ENCODE data around the gene SLC6A4. TPM values are rescaled to one million over a fixed set of nuclear protein-coding genes. Genes with fewer than 3 reads are reported as not detected.

Gene SLC6A4
- total and polyA plus RNA-seq, 2 of the 8 experiments (the other 6 are each of a cell fraction or from before 2014, with no cell fraction given) = 0.09 to 0.33 TPM

GRCh38 chr17:30222721-30223175, 12.7 kb downstream of the SLC6A4 start:
- Histone ChIP-seq H4K91ac (replicated peaks; ENCODE audit: insufficient read length, low read length) (no peak overlapping the region), H3K79me1 (ENCODE audit: low read depth, low read length) (no peaks in the 10 kb centered on the region), H3K14ac (ENCODE audit: insufficient read length) (no peak overlapping the region), H3K18ac (ENCODE audit: extremely low read depth, low read length) (no peak overlapping the region), H4K20me1 (replicated peaks in 1 of 2; ENCODE audit: control insufficient read depth in 1 of 2, insufficient read depth in 2 of 2, low read length in 2 of 2) (no peaks in the 10 kb centered on the region), H2BK20ac (ENCODE audit: low read length) (no peak overlapping the region), H2BK120ac (replicated peaks; ENCODE audit: low read depth, low read length) (no peak overlapping the region), H3K36me3 (ENCODE audit: control insufficient read depth in 2 of 4, insufficient read depth in 4 of 4, low read length in 3 of 4) (no peaks in the 10 kb centered on the region), H3K23ac (ENCODE audit: insufficient read length) (no peak overlapping the region), H3K9ac (replicated peaks in 1 of 4; ENCODE audit: extremely low read depth in 1 of 4, low read depth in 3 of 4, low read length in 3 of 4) (no peak overlapping the region), H3K4me2 (ENCODE audit: insufficient read depth in 1 of 2, low read depth in 2 of 2, low read length in 2 of 2) (no peak overlapping the region), H3K56ac (replicated peaks; ENCODE audit: insufficient read length, low read depth, low read length) (no peak overlapping the region), H3K4me3 (ENCODE audit: extremely low read depth in 1 of 4, insufficient read depth in 2 of 4, low read depth in 3 of 4, low read length in 4 of 4) (no peak overlapping the region), H3K27ac (ENCODE audit: low read depth, low read length) (no peak overlapping the region), H3K9me3 (ENCODE audit: insufficient read depth in 2 of 2, low read depth in 1 of 2, low read length in 1 of 2) (no peaks in the 10 kb centered on the region), H3K23me2 (ENCODE audit: low read depth, low read length) (no peaks in the 10 kb centered on the region), H2AK5ac (ENCODE audit: low read depth, low read length) (no peak overlapping the region), H2BK5ac (ENCODE audit: low read depth, low read length) (no peak overlapping the region), H4K5ac (ENCODE audit: insufficient read length, low read depth, low read length) (no peak overlapping the region), H2BK12ac (ENCODE audit: low read depth, low read length) (no peak overlapping the region), H2BK15ac (ENCODE audit: low read length) (no peak overlapping the region), H3K4ac (replicated peaks; ENCODE audit: insufficient read length, low read depth, low read length) (no peak overlapping the region), H3K4me1 (replicated peaks in 1 of 4; ENCODE audit: control insufficient read depth in 3 of 4, insufficient read depth in 4 of 4, low read length in 3 of 4) (peaks cover 0 to 2% (median 0%) of the 10 kb centered on the region in 4 experiments; a peak in 2 of 7 replicates), H3K79me2 (ENCODE audit: control insufficient read depth in 1 of 2, insufficient read depth in 2 of 2, low read length in 2 of 2) (no peaks in the 10 kb centered on the region), H4K8ac (ENCODE audit: extremely low read depth, insufficient read depth, low read length) (0 out of 2 replicates have a peak overlapping the region, but pooled peaks have one; percentile 8), H3K27me3 (replicated peaks in 1 of 4; ENCODE audit: control insufficient read depth in 3 of 4, extremely low read depth in 1 of 4, insufficient read depth in 3 of 4, low read length in 3 of 4) (no peaks in the 10 kb centered on the region), H2AFZ (ENCODE audit: low read length) (no peak overlapping the region)
- FAIRE-seq (no peak), DNase-seq (ENCODE audit: low read depth in 1 of 2, low spot score in 2 of 2) (no peak)
- POLR2A ChIA-PET (ENCODE audit: partially characterized antibody) = interaction anchor here (2.9 kb wide), 1 partner anchor 14 kb away, joined by 8 read pairs; no protein-coding TSS in a partner anchor
- CTCF ChIA-PET (ENCODE audit: partially characterized antibody) = interaction anchor here (0.6 to 1.5 kb wide), 6 partner anchors 10 to 129 kb away, joined by 3 to 7 read pairs (median 4); partner anchors contain the start of gene SLC6A4
- WGBS, 2 experiments (ENCODE audit: extremely low coverage in 1 of 2, insufficient coverage in 1 of 2, insufficient read length in 1 of 2, insufficient replicate concordance in 2 of 2, low coverage in 1 of 2, low lambda C conversion rate in 2 of 2, missing lambda C conversion rate in 1 of 2) = 87% methylated on average over 13 of the region's 13 CpGs; no CpG with 5 or more reads in 1 of the 2 experiments
- no peak for TF ChIP-seq ZNF274 (IDR thresholded peaks at IDR 0.05; ENCODE audit: borderline replicate concordance, extremely low read depth, low read length)
- TF ChIP-seq POU5F1 (IDR thresholded peaks at IDR 0.05; ENCODE audit: low read depth, low read length) = no peak
- TF ChIP-seq ATF2 (IDR thresholded peaks at IDR 0.05; ENCODE audit: low read length) = no peak
- TF ChIP-seq BCL11A (IDR thresholded peaks at IDR 0.05; ENCODE audit: low read depth in 2 of 2, low read length in 2 of 2) = no peak
- TF ChIP-seq CEBPB (IDR thresholded peaks at IDR 0.05; ENCODE audit: low read depth, low read length) = no peak
- no peak for TF ChIP-seq BRCA1 (IDR thresholded peaks at IDR 0.05; ENCODE audit: low read depth, low read length)
- TF ChIP-seq HDAC2 (IDR thresholded peaks at IDR 0.05; ENCODE audit: borderline replicate concordance in 1 of 2, low read depth in 2 of 2, low read length in 2 of 2) = no peak
- TF ChIP-seq JUN (IDR thresholded peaks at IDR 0.05; ENCODE audit: low read depth, low read length) = no peak
- TF ChIP-seq RBBP5 (IDR thresholded peaks at IDR 0.05; ENCODE audit: borderline replicate concordance, low read depth, low read length) = no peak
- no peak for TF ChIP-seq CHD1 (IDR thresholded peaks at IDR 0.05; ENCODE audit: low read depth, low read length)
- TF ChIP-seq RAD21 (IDR thresholded peaks at IDR 0.05 in 1 of 2, conservative IDR thresholded peaks at IDR 0.05 in 1 of 2; ENCODE audit: low read depth in 2 of 2, low read length in 2 of 2) = no peak

All from H1 (cell line).